ENCODE measurements around the gene CPEB2. TPM values are rescaled to one million over a fixed set of nuclear protein-coding genes. Genes with fewer than 3 reads are reported as not detected.

CPEB2 gene
- total RNA-seq, 2 donors from 2014 or later: 13.5 to 14.5 TPM

GRCh38 chr4:15116509-15117079 lies 114.3 kb downstream of the CPEB2 start:
- ATAC-seq (replicated peaks in 1 of 2): no peak
- no peak overlapping the region for H3K27ac Mint-ChIP-seq
- H3K36me3 Mint-ChIP-seq (ENCODE audit: insufficient read depth in 2 of 2): peaks cover 4 to 6% of the 10 kb centered on the region in 2 donors

GRCh38 chr4:15117270-15117946 lies 115.1 kb downstream of the CPEB2 start:
- ATAC-seq (replicated peaks in 1 of 2) (peak; percentile 96 to 97), DNase-seq (peak; percentile 6 to 7)
- Mint-ChIP-seq H3K27me3 (ENCODE audit: low read depth) (peaks cover 34% of the 10 kb centered on the region), H3K9me3 (peaks cover 3 to 11% of the 10 kb centered on the region in 2 donors), H3K4me1 (ENCODE audit: low read depth) (peaks cover 13% of the 10 kb centered on the region), H3K36me3 (ENCODE audit: insufficient read depth in 2 of 2) (peaks cover 4 to 7% of the 10 kb centered on the region in 2 donors), H3K4me3 (peak overlapping the region in 1 of 2 donors; percentile 51), H3K27ac (peak overlapping the region; percentile 83)

More at GRCh38 chr4:15116509-15117079, 114.3 kb downstream of the CPEB2 start:
- H3K4me1 Mint-ChIP-seq (ENCODE audit: low read depth): peaks cover 13% of the 10 kb centered on the region
- H3K27me3 Mint-ChIP-seq (ENCODE audit: low read depth): peaks cover 34% of the 10 kb centered on the region
- H3K4me3 Mint-ChIP-seq: no peak overlapping the region
- H3K9me3 Mint-ChIP-seq: peaks cover 2 to 11% of the 10 kb centered on the region in 2 donors
- DNase-seq: no peak

GRCh38 chr4:15118292-15118691 lies 116.0 kb downstream of the CPEB2 start:
- DNase-seq (no peak), ATAC-seq (replicated peaks in 1 of 2) (no peak)
- H3K27me3 Mint-ChIP-seq (ENCODE audit: low read depth): peaks cover 39% of the 10 kb centered on the region
- peak overlapping the region in 1 of 2 donors; percentile 51 for H3K4me3 Mint-ChIP-seq
- H3K36me3 Mint-ChIP-seq (ENCODE audit: insufficient read depth in 2 of 2): peaks cover 4 to 7% of the 10 kb centered on the region in 2 donors
- H3K27ac Mint-ChIP-seq: no peak overlapping the region
- peaks cover 3 to 11% of the 10 kb centered on the region in 2 donors for H3K9me3 Mint-ChIP-seq
- H3K4me1 Mint-ChIP-seq (ENCODE audit: low read depth): peaks cover 13% of the 10 kb centered on the region
